GM12801 (cell line): ENCODE data around the gene BCAN.
A peak's percentile ranks its signal among the peaks of the same experiment; 100 is the strongest.

Experiments used
- TF ChIP-seq, protein P1 (sequence below): IDR thresholded peaks from one replicate; pipeline ENCODE4 v1.5.1; 2011; ENCODE audit warnings: control low read depth; ENCODE audit not compliant: insufficient read length; ENCODE audit errors: extremely low read depth

BCAN gene

GRCh38 chr1:156655904-156656516 is 14.1 kb downstream of the BCAN start:
- TF ChIP-seq, protein P1, sequence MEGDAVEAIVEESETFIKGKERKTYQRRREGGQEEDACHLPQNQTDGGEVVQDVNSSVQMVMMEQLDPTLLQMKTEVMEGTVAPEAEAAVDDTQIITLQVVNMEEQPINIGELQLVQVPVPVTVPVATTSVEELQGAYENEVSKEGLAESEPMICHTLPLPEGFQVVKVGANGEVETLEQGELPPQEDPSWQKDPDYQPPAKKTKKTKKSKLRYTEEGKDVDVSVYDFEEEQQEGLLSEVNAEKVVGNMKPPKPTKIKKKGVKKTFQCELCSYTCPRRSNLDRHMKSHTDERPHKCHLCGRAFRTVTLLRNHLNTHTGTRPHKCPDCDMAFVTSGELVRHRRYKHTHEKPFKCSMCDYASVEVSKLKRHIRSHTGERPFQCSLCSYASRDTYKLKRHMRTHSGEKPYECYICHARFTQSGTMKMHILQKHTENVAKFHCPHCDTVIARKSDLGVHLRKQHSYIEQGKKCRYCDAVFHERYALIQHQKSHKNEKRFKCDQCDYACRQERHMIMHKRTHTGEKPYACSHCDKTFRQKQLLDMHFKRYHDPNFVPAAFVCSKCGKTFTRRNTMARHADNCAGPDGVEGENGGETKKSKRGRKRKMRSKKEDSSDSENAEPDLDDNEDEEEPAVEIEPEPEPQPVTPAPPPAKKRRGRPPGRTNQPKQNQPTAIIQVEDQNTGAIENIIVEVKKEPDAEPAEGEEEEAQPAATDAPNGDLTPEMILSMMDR: no peak

GRCh38 chr1:156656806-156657740 is 15.2 kb downstream of the BCAN start:
- TF ChIP-seq, protein P1: peak; percentile 21

- TF ChIP-seq, protein P1: no peak
These were observed 15.9 kb downstream of the BCAN start for GRCh38 chr1:156657741-156658319.

- TF ChIP-seq, protein P1: no peak
These were observed 16.6 kb downstream of the BCAN start for GRCh38 chr1:156658496-156658895.

- TF ChIP-seq, protein P1: no peak
These were observed 17.1 kb downstream of the BCAN start for GRCh38 chr1:156658945-156659574.

DNA sequence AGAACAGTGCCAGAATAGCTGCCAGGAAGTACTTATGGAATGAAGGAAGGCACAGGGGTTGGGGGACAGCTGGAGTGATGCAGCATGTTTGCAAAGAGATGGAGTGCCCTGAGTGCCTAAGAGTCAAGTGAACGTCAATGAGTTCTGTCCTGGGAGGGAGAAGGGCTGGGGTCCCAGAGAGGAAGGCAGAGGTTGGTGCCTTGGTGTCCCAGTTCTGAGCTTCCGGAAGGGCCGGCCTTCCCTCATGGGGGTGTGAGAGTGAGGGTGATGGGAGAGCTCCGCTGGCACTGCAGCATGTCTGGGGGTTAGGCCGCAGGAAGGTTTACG is 17.7 kb downstream of the BCAN start:
- TF ChIP-seq, protein P1: no peak

DNA sequence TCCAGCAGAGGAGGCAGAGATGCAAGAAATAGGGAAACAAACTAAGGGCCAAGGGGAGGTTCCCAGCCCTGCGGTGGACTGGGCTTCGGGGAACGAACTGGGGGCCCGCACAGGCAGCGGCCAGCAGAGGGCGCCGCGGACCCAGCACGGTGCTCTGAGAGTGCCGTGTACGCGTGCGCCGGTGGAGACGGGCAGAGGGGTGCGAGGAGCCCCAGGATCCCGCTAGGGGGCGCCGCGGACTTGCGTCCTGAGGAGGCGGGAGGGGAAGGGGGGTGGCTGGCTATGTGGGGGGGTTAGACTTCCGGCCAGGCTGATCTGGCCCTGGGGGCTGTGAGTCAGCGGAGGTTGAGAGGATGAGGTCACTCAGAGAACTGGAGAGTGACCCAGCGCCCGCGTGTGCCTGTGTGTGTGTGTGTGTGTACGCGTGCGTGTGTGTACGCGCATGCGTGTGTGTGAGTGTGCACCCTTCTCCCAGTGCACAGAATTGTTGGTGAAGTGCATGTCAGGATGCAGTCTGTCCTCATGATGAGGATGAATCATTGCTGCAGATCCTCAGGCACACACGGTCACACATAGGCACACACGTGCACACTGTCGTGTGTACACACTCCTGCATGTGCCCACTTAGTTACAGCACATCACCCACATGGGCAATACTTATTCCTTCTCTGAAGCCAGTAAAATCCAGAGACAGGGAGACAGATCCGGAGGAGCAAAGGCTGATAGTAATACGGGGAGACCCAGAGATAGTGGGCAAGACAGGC is 18.3 kb downstream of the BCAN start:
- TF ChIP-seq, protein P1: no peak
